Tibial artery (tissue), 4 donors: Measurements from ENCODE around the gene NR2F1-AS1.

Experiments used
- DNase-seq, 2 donors: peaks; one replicate each; pipeline ENCODE4 v3.0.0-alpha.2; 2019
- H3K27ac ChIP-seq, 2 donors: fragments of 200-600 bp; sonication (generic) in 1 of 2; 1 replicate in 1 of 2; 2 replicates in 1 of 2; pipeline ENCODE4 v1.5.1; 2018 to 2019; ENCODE audit warnings: mild to moderate bottlenecking in 1 of 2
- H3K27me3 ChIP-seq, 2 donors: fragments of 200-600 bp; sonication (generic) in 1 of 2; one replicate each; pipeline versions ENCODE4 v1.5.1 to v1.6.0; 2016 to 2019
- H3K36me3 ChIP-seq, 3 donors: fragments of 200-600 bp; sonication (generic) in 2 of 3; one replicate each; pipeline ENCODE4 v1.5.1; 2016 to 2019; ENCODE audit warnings: mild to moderate bottlenecking in 2 of 3
- H3K4me1 ChIP-seq, 4 donors: fragments of 200-600 bp; sonication (generic) in 2 of 4; 1 replicate in 3 of 4; 2 replicates in 1 of 4; pipeline ENCODE4 v1.5.1; 2016 to 2019
- H3K4me3 ChIP-seq, 2 donors: fragments of 200-600 bp; sonication (generic) in 1 of 2; 1 replicate in 1 of 2; 2 replicates in 1 of 2; pipeline ENCODE4 v1.5.1; 2018 to 2019; ENCODE audit warnings: mild to moderate bottlenecking in 2 of 2
- H3K9me3 ChIP-seq, 3 donors: fragments of 200-600 bp; sonication (generic) in 1 of 3; one replicate each; pipeline ENCODE4 v1.5.1; 2016 to 2019
- CTCF ChIP-seq, 2 experiments: fragments of 200-600 bp in 1 of 2; fragments of 450-650 bp in 1 of 2; IDR thresholded peaks; one replicate each; pipeline ENCODE4 v1.5.1; 2017 to 2019; ENCODE audit warnings: antibody characterized with exemption in 2 of 2, mild to moderate bottlenecking in 1 of 2, moderate library complexity in 1 of 2
- intact Hi-C: fragments of 100-400 bp; cut with DNase I; formaldehyde crosslinking; loops from one replicate; pipeline ENCODE4 v1.15.0; 2023; ENCODE audit warnings: low total_unique reads

The NR2F1-AS1 gene

GRCh38 chr5:93589152-93589828 lies 8.3 kb upstream of the NR2F1-AS1 start:
- H3K9me3 ChIP-seq, result no peaks in the 10 kb centered on the region
- peaks cover 0 to 12% of the 10 kb centered on the region in 2 donors for H3K27me3 ChIP-seq
- H3K27ac ChIP-seq, result no peak overlapping the region
- no peak for TF ChIP-seq CTCF (IDR thresholded peaks at IDR 0.05)
- H3K4me1 ChIP-seq, result peaks cover 0 to 10% (median 8%) of the 10 kb centered on the region in 4 donors
- no peaks in the 10 kb centered on the region for H3K36me3 ChIP-seq
- no peak overlapping the region for H3K4me3 ChIP-seq
- intact Hi-C loops, result loop anchor here (10.0 kb wide), 1 partner anchor 216 kb away; no protein-coding TSS in a partner anchor
- no peak for DNase-seq

- H3K27me3 ChIP-seq, result peaks cover 0 to 12% of the 10 kb centered on the region in 2 donors
- H3K36me3 ChIP-seq, result no peaks in the 10 kb centered on the region
- no peak for DNase-seq
- H3K9me3 ChIP-seq, result no peaks in the 10 kb centered on the region
- no peak for TF ChIP-seq CTCF (IDR thresholded peaks at IDR 0.05)
- H3K4me1 ChIP-seq, result peaks cover 0 to 13% (median 9%) of the 10 kb centered on the region in 4 donors
- no peak overlapping the region for H3K4me3 ChIP-seq
- H3K27ac ChIP-seq, result no peak overlapping the region
- intact Hi-C loops, result loop anchor here (10.0 kb wide), 1 partner anchor 216 kb away; no protein-coding TSS in a partner anchor
Observed at GRCh38 chr5:93588352-93589151, 7.5 kb upstream of the NR2F1-AS1 start.

GRCh38 chr5:93587597-93588351 lies 6.8 kb upstream of the NR2F1-AS1 start:
- no peak for TF ChIP-seq CTCF (IDR thresholded peaks at IDR 0.05)
- Histone ChIP-seq H3K27me3 (peaks cover 0 to 12% of the 10 kb centered on the region in 2 donors), H3K4me3 (no peak overlapping the region), H3K36me3 (no peaks in the 10 kb centered on the region), H3K27ac (no peak overlapping the region), H3K4me1 (peaks cover 0 to 21% (median 11%) of the 10 kb centered on the region in 4 donors), H3K9me3 (no peaks in the 10 kb centered on the region)
- no peak for DNase-seq
- intact Hi-C loops, result loop anchor here (10.0 kb wide), 1 partner anchor 217 kb away; no protein-coding TSS in a partner anchor

GRCh38 chr5:93586736-93587596 lies 5.9 kb upstream of the NR2F1-AS1 start:
- H3K27me3 ChIP-seq, result peaks cover 0 to 12% of the 10 kb centered on the region in 2 donors
- no peak overlapping the region for H3K27ac ChIP-seq
- DNase-seq, result no peak

More at GRCh38 chr5:93586736-93587596, 5.9 kb upstream of the NR2F1-AS1 start:
- no peaks in the 10 kb centered on the region for H3K36me3 ChIP-seq
- peaks cover 0 to 27% (median 15%) of the 10 kb centered on the region in 4 donors for H3K4me1 ChIP-seq
- no peaks in the 10 kb centered on the region for H3K9me3 ChIP-seq
- intact Hi-C loops, result loop anchor here (10.0 kb wide), 1 partner anchor 218 kb away; no protein-coding TSS in a partner anchor
- no peak for TF ChIP-seq CTCF (IDR thresholded peaks at IDR 0.05)
- no peak overlapping the region for H3K4me3 ChIP-seq
